A549 (cell line): ENCODE measurements around the gene TNK1. TPM values are rescaled to one million over a fixed set of nuclear protein-coding genes. Genes with fewer than 3 reads are reported as not detected.

Source experiments
- BHLHE40 ChIP-seq: IDR thresholded peaks from 2 replicates; pipeline ENCODE4 v1.6.1; 2012; ENCODE audit warnings: low read depth, low read length, inconsistent platforms
- CBX2 ChIP-seq: fragments of 200-600 bp; sonication (generic); IDR thresholded peaks from 2 replicates; pipeline ENCODE4 v1.6.1; 2016; ENCODE audit warnings: low read depth, mild to moderate bottlenecking, borderline replicate concordance
- CEBPB ChIP-seq, 2 experiments: fragments of >200 bp in 1 of 2; sonication (Bioruptor Twin) in 1 of 2; formaldehyde crosslinking in 1 of 2; IDR thresholded peaks; 2 replicates each; pipeline ENCODE4 v1.6.1; 2012 to 2016
- CHD4 ChIP-seq: fragments of 200-600 bp; sonication (generic); IDR thresholded peaks from 2 replicates; pipeline ENCODE4 v1.6.1; 2016; ENCODE audit warnings: antibody characterized with exemption, mild to moderate bottlenecking, borderline replicate concordance
- CTCF ChIP-seq: fragments of >200 bp; sonication (Bioruptor Twin); formaldehyde crosslinking; IDR thresholded peaks from 3 replicates; pipeline ENCODE4 v1.5.1; 2016
- E2F6 ChIP-seq: IDR thresholded peaks from 2 replicates; pipeline ENCODE4 v1.6.1; 2012; ENCODE audit warnings: low read depth, borderline replicate concordance
- EHF ChIP-seq: fragments of 250-450 bp; sonication (Bioruptor Pico); IDR thresholded peaks from 2 replicates; pipeline ENCODE4 v1.5.0; 2020; ENCODE audit warnings: mild to moderate bottlenecking
- EHMT2 ChIP-seq: fragments of 200-600 bp; sonication (generic); IDR thresholded peaks from 2 replicates; pipeline ENCODE4 v1.6.1; 2016; ENCODE audit warnings: antibody characterized with exemption, low read depth, mild to moderate bottlenecking, moderate library complexity
- EP300 ChIP-seq, 2 experiments: fragments of >200 bp; sonication (Bioruptor Twin); formaldehyde crosslinking; IDR thresholded peaks; 2 replicates in 1 of 2; 3 replicates in 1 of 2; pipeline ENCODE4 v1.6.1; 2016 to 2017
- ESRRA ChIP-seq: fragments of 150-350 bp; IDR thresholded peaks from 2 replicates; pipeline ENCODE4 v1.6.1; 2014; ENCODE audit warnings: mild to moderate bottlenecking, low read length, borderline replicate concordance
- FOXS1 ChIP-seq: fragments of 250-450 bp; sonication (Bioruptor Pico); IDR thresholded peaks from 2 replicates; pipeline ENCODE4 v1.5.0; 2020; ENCODE audit warnings: mild to moderate bottlenecking, moderate library complexity
- GATA3 ChIP-seq: IDR thresholded peaks from 2 replicates; pipeline ENCODE4 v1.6.1; 2012; ENCODE audit warnings: borderline replicate concordance
- HDAC2 ChIP-seq: fragments of 200-600 bp; sonication (generic); IDR thresholded peaks from 2 replicates; pipeline ENCODE4 v1.6.1; 2016
- HES2 ChIP-seq: fragments of >200 bp; sonication (Bioruptor Twin); formaldehyde crosslinking; IDR thresholded peaks from 2 replicates; pipeline ENCODE4 v1.6.1; 2016
- HEYL ChIP-seq: fragments of 250-450 bp; sonication (Bioruptor Pico); IDR thresholded peaks from 2 replicates; pipeline ENCODE4 v1.8.0; 2021; ENCODE audit warnings: mild to moderate bottlenecking, moderate library complexity
- HMGXB4 ChIP-seq: fragments of 250-450 bp; sonication (Bioruptor Pico); IDR thresholded peaks from 2 replicates; pipeline ENCODE4 v1.5.0; 2021; ENCODE audit warnings: mild to moderate bottlenecking, moderate library complexity, borderline replicate concordance
- HOXA7 ChIP-seq: fragments of 250-450 bp; sonication (Bioruptor Pico); IDR thresholded peaks from 2 replicates; pipeline ENCODE4 v1.5.0; 2020; ENCODE audit warnings: mild to moderate bottlenecking, moderate library complexity
- HOXB13 ChIP-seq: fragments of 250-450 bp; sonication (Bioruptor Pico); IDR thresholded peaks from 2 replicates; pipeline ENCODE4 v1.5.0; 2020; ENCODE audit warnings: low read depth, mild to moderate bottlenecking, moderate library complexity
- HOXB5 ChIP-seq: fragments of 250-450 bp; sonication (Bioruptor Pico); IDR thresholded peaks from 2 replicates; pipeline ENCODE4 v1.5.0; 2020; ENCODE audit warnings: mild to moderate bottlenecking, moderate library complexity
- JUN ChIP-seq, 2 experiments: fragments of >200 bp; sonication (Bioruptor Twin); formaldehyde crosslinking; IDR thresholded peaks; 2 replicates in 1 of 2; 3 replicates in 1 of 2; pipeline ENCODE4 v1.6.1; 2016 to 2017
- MAFK ChIP-seq: fragments of 450-650 bp; IDR thresholded peaks from 2 replicates; pipeline ENCODE4 v1.6.1; 2014; ENCODE audit not compliant: partially characterized antibody
- MAZ ChIP-seq: fragments of 150-350 bp; IDR thresholded peaks from 2 replicates; pipeline ENCODE4 v1.6.1; 2014; ENCODE audit warnings: antibody characterized with exemption, low read depth, low read length, borderline replicate concordance
- MYC ChIP-seq: IDR thresholded peaks from 2 replicates; pipeline ENCODE4 v1.6.1; 2012; ENCODE audit warnings: mild to moderate bottlenecking, inconsistent platforms, low read length, improper control_type of control experiment, borderline replicate concordance
- NPAS2 ChIP-seq: fragments of 250-450 bp; sonication (Bioruptor Pico); IDR thresholded peaks from 2 replicates; pipeline ENCODE4 v1.8.0; 2022; ENCODE audit warnings: mild to moderate bottlenecking, moderate library complexity, borderline replicate concordance
- NR3C1 ChIP-seq: fragments of >200 bp; sonication (Bioruptor Twin); formaldehyde crosslinking; IDR thresholded peaks from 3 replicates; pipeline ENCODE4 v1.6.1; 2017
- POLR2A ChIP-seq: IDR thresholded peaks from 2 replicates; pipeline ENCODE4 v1.6.1; 2012; ENCODE audit warnings: mild to moderate bottlenecking, low read length
- POLR2AphosphoS2 ChIP-seq: conservative IDR thresholded peaks from 2 replicates; pipeline ENCODE4 v1.6.1; 2012; ENCODE audit warnings: low read length, improper control_type of control experiment, inconsistent platforms
- RCOR1 ChIP-seq: fragments of 150-350 bp; IDR thresholded peaks from 2 replicates; pipeline ENCODE4 v1.6.1; 2014; ENCODE audit warnings: antibody characterized with exemption, low read length, low read depth
- REST ChIP-seq: fragments of 200-600 bp; sonication (generic); IDR thresholded peaks from 2 replicates; pipeline ENCODE4 v1.6.1; 2016; ENCODE audit warnings: antibody characterized with exemption, mild to moderate bottlenecking, moderate library complexity
- SREBF2 ChIP-seq: fragments of 450-650 bp; IDR thresholded peaks from 2 replicates; pipeline ENCODE4 v1.6.1; 2014; ENCODE audit warnings: mild to moderate bottlenecking, moderate library complexity
- TFCP2L1 ChIP-seq: fragments of 250-450 bp; sonication (Bioruptor Pico); IDR thresholded peaks from 2 replicates; pipeline ENCODE4 v1.5.0; 2021; ENCODE audit warnings: mild to moderate bottlenecking
- TP53 ChIP-seq: fragments of 250-450 bp; sonication (Bioruptor Pico); IDR thresholded peaks from 2 replicates; pipeline ENCODE4 v1.5.0; 2021; ENCODE audit warnings: mild to moderate bottlenecking, moderate library complexity
- USF2 ChIP-seq: fragments of 450-650 bp; IDR thresholded peaks from 2 replicates; pipeline ENCODE4 v1.6.1; 2014; ENCODE audit warnings: antibody characterized with exemption
- ZNF302 ChIP-seq: fragments of 250-450 bp; sonication (Bioruptor Pico); IDR thresholded peaks from 2 replicates; pipeline ENCODE4 v1.9.0; 2021; ENCODE audit warnings: inconsistent platforms, mild to moderate bottlenecking, moderate library complexity
- polyA plus RNA-seq, 4 experiments: library from polyadenylated mRNA; depleted of rRNA in 3 of 4; stranded (reverse); fragments of >200 nt; fragmentation: RNase III in 1 of 4; extraction: RNeasy Plus Mini Kit Qiagen cat#74134 plus additional on column Dnase treatment in 1 of 4; gene quantifications; 2 replicates in 3 of 4; 3 replicates in 1 of 4; pipeline ENCODE4 v1.2.3, GENCODE V29; 2011 to 2017

TNK1 gene
- polyA plus RNA-seq, 2 of the 4 experiments (the other 2 are of a cell fraction), result 1.2 to 2.2 TPM

GRCh38 chr17:7403977-7404736, 23.3 kb downstream of the TNK1 start, which contains the start of gene TMEM256 (continued):
- TF ChIP-seq EHMT2 (no peak), TP53 (CRISPR knock-in tag) (no peak), NPAS2 (CRISPR knock-in tag) (no peak), E2F6 (0 out of 2 replicates have a peak, but pooled peaks have one; percentile 3), NR3C1 (no peak), SREBF2 (peak; percentile 33; the same call in 1 of the 2 replicates), HMGXB4 (CRISPR knock-in tag) (no peak), HOXB13 (CRISPR knock-in tag) (no peak), USF2 (no peak), GATA3 (no peak), CBX2 (no peak), POLR2AphosphoS2 (no peak), HEYL (no peak), ZNF302 (CRISPR knock-in tag) (no peak), CHD4 (no peak), EP300 (IDR thresholded peaks at IDR 0.05) (no peak), BHLHE40 (no peak), CTCF (no peak), FOXS1 (CRISPR knock-in tag) (no peak), RCOR1 (no peak), MAZ (no peak), POLR2A (peak; percentile 88), EHF (CRISPR knock-in tag) (no peak), MAFK (no peak), JUN (IDR thresholded peaks at IDR 0.05) (peak in 1 of 2 experiments; percentile 80; a peak in 3 of 5 replicates), HDAC2 (no peak), HOXB5 (CRISPR knock-in tag) (no peak), REST (peak; percentile 78), MYC (peak; percentile 21; the same call in 1 of the 2 replicates), HOXA7 (CRISPR knock-in tag) (no peak), TFCP2L1 (no peak), ESRRA (no peak), CEBPB (IDR thresholded peaks at IDR 0.05) (no peak), HES2 (no peak)
